Liver (tissue), 9 donors: ENCODE results near the gene VPS37D. TPM values are rescaled to one million over a fixed set of nuclear protein-coding genes. Genes with fewer than 3 reads are reported as not detected.

Experiments
- DNase-seq: peaks from one replicate; pipeline ENCODE4 v3.0.0-alpha.2; 2017; ENCODE audit warnings: low spot score
- H3K27ac ChIP-seq, 2 donors: one replicate each; pipeline ENCODE4 v1.7.0; 2013; ENCODE audit warnings: inconsistent platforms in 2 of 2, low read length in 2 of 2, control low read depth in 1 of 2, low read depth in 1 of 2, mild to moderate bottlenecking in 1 of 2
- H3K27me3 ChIP-seq, 4 donors: one replicate each; pipeline versions ENCODE4 v1.6.1 to v1.7.0; 2013; ENCODE audit warnings: low read length in 3 of 4, inconsistent platforms in 1 of 4, mild to moderate bottlenecking in 1 of 4, moderate library complexity in 1 of 4; ENCODE audit not compliant: control insufficient read depth in 4 of 4, insufficient read depth in 4 of 4
- H3K36me3 ChIP-seq, 4 donors: one replicate each; pipeline versions ENCODE4 v1.6.1 to v1.7.0; 2013; ENCODE audit warnings: low read length in 3 of 4, mild to moderate bottlenecking in 3 of 4, low read depth in 1 of 4, moderate library complexity in 1 of 4; ENCODE audit not compliant: control insufficient read depth in 4 of 4, insufficient read depth in 3 of 4
- H3K4me1 ChIP-seq, 4 donors: one replicate each; pipeline versions ENCODE4 v1.6.1 to v1.7.0; 2013; ENCODE audit warnings: low read length in 3 of 4, mild to moderate bottlenecking in 3 of 4, moderate library complexity in 1 of 4; ENCODE audit not compliant: control insufficient read depth in 4 of 4, insufficient read depth in 4 of 4
- H3K4me3 ChIP-seq, 3 donors: one replicate each; pipeline versions ENCODE4 v1.6.1 to v1.7.0; 2013; ENCODE audit warnings: low read length in 3 of 3, control low read depth in 1 of 3, low read depth in 1 of 3, mild to moderate bottlenecking in 1 of 3
- H3K9ac ChIP-seq, 2 donors: one replicate each; pipeline ENCODE4 v1.7.0; 2013; ENCODE audit warnings: low read length in 2 of 2, mild to moderate bottlenecking in 2 of 2, moderate library complexity in 2 of 2, control low read depth in 1 of 2, low read depth in 1 of 2
- H3K9me3 ChIP-seq, 4 donors: one replicate each; pipeline versions ENCODE4 v1.6.1 to v1.7.0; 2013; ENCODE audit warnings: low read length in 3 of 4; ENCODE audit not compliant: control insufficient read depth in 4 of 4
- EGR1 ChIP-seq, 2 donors: IDR thresholded peaks; 2 replicates each; pipeline ENCODE4 v1.6.1; 2016 to 2018; ENCODE audit warnings: antibody characterized with exemption in 2 of 2, low read depth in 2 of 2
- FOXA1 ChIP-seq: IDR thresholded peaks from 2 replicates; pipeline ENCODE4 v1.6.1; 2016; ENCODE audit warnings: antibody characterized with exemption
- FOXA2 ChIP-seq: IDR thresholded peaks from 2 replicates; pipeline ENCODE4 v1.6.1; 2016; ENCODE audit warnings: antibody characterized with exemption
- GABPA ChIP-seq, 2 donors: IDR thresholded peaks in 1 of 2; conservative IDR thresholded peaks in 1 of 2; 2 replicates each; pipeline ENCODE4 v1.6.1; 2016; ENCODE audit warnings: antibody characterized with exemption in 2 of 2, mild to moderate bottlenecking in 1 of 2, moderate library complexity in 1 of 2
- HNF4A ChIP-seq, 2 donors: conservative IDR thresholded peaks; 2 replicates each; pipeline ENCODE4 v1.6.1; 2016; ENCODE audit warnings: antibody characterized with exemption in 2 of 2, mild to moderate bottlenecking in 2 of 2
- HNF4G ChIP-seq: IDR thresholded peaks from 2 replicates; pipeline ENCODE4 v1.6.1; 2016; ENCODE audit warnings: antibody characterized with exemption
- JUND ChIP-seq, 2 donors: IDR thresholded peaks; 2 replicates each; pipeline ENCODE4 v1.6.1; 2016; ENCODE audit warnings: antibody characterized with exemption in 2 of 2
- RAD21 ChIP-seq, 2 donors: IDR thresholded peaks; 2 replicates each; pipeline ENCODE4 v1.6.1; 2016; ENCODE audit warnings: antibody characterized with exemption in 2 of 2, mild to moderate bottlenecking in 2 of 2
- RXRA ChIP-seq, 2 donors: IDR thresholded peaks; 2 replicates each; pipeline ENCODE4 v1.6.1; 2017 to 2018; ENCODE audit warnings: antibody characterized with exemption in 2 of 2, mild to moderate bottlenecking in 1 of 2
- SP1 ChIP-seq: IDR thresholded peaks from 2 replicates; pipeline ENCODE4 v1.6.1; 2018; ENCODE audit warnings: antibody characterized with exemption, mild to moderate bottlenecking
- TAF1 ChIP-seq: conservative IDR thresholded peaks from 2 replicates; pipeline ENCODE4 v1.6.1; 2016; ENCODE audit warnings: antibody characterized with exemption, mild to moderate bottlenecking
- YY1 ChIP-seq: IDR thresholded peaks from 2 replicates; pipeline ENCODE4 v1.6.1; 2016; ENCODE audit warnings: antibody characterized with exemption, mild to moderate bottlenecking
- WGBS: extraction: QIAGEN DNeasy Blood & Tissue Kit; methylation state at CpG from one replicate; pipeline ENCODE4 v1.1.7; 2013; 5-methylcytosine and 5-hydroxymethylcytosine counted together
- polyA plus RNA-seq, 2 donors: library from polyadenylated mRNA; stranded (reverse) in 1 of 2; unstranded in 1 of 2; fragments of 200-250 nt in 1 of 2; fragments of >200 nt in 1 of 2; fragmentation: Nextera tagmentation in 1 of 2; extraction: Ambion mirVana in 1 of 2; gene quantifications; one replicate each; pipeline versions ENCODE4 v1.2.1 to v1.2.3, GENCODE V29; 2013 to 2015
- total RNA-seq, 2 donors: library from RNA; depleted of rRNA; stranded (reverse); fragments of >200 nt; gene quantifications; one replicate each; pipeline ENCODE4 v1.2.3, GENCODE V29; 2014
- TF ChIP-seq, protein P1 (sequence below): IDR thresholded peaks from 2 replicates; pipeline ENCODE4 v1.6.1; 2016; ENCODE audit warnings: antibody characterized with exemption, mild to moderate bottlenecking
- TF ChIP-seq, protein P2 (sequence below): fragments of 150-350 bp; IDR thresholded peaks from 2 replicates; pipeline ENCODE4 v1.5.1; 2017; ENCODE audit warnings: improper control_type of control experiment, low read depth, low read length; ENCODE audit not compliant: missing input control
- TF ChIP-seq, protein P3 (sequence below): IDR thresholded peaks from 2 replicates; pipeline ENCODE4 v1.6.1; 2016; ENCODE audit warnings: antibody characterized with exemption
- TF ChIP-seq, protein P4 (sequence below): IDR thresholded peaks from 2 replicates; pipeline ENCODE4 v1.6.1; 2016; ENCODE audit warnings: antibody characterized with exemption
- donor health status: healthy.
- donor health status: healthy.
- donor health status: healthy.
- donor health status: healthy.
- donor health status: healthy.

The VPS37D gene
- total and polyA plus RNA-seq, 4 donors, result 0.38 to 3.3 (median 1.3) TPM

DNA sequence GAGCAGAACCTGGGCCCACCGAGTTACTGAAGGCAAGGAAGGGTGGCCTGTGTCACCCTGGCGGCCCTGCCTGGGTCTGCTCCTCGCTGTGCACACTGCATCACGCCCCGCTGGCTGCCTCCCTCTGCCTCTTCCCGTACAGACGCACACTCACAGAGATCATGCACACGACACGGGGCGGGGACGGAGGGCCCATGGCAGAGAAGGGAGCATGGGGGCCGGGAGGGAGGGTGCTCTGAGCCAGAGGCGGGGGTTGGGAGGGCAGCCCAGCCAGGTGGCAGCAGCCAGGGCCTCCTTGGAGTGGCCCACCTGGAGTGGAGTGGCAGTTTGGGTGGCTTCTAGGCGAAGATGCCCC, 32.4 kb downstream of the VPS37D start:
- 93% methylated on average over 14 of the region's 14 CpGs for WGBS
- DNase-seq, result no peak
- Histone ChIP-seq H3K27ac (no peak overlapping the region), H3K9me3 (no peaks in the 10 kb centered on the region), H3K4me3 (no peak overlapping the region), H3K4me1 (no peaks in the 10 kb centered on the region), H3K27me3 (no peaks in the 10 kb centered on the region), H3K9ac (no peak overlapping the region), H3K36me3 (peaks cover 6 to 45% (median 13%) of the 10 kb centered on the region in 4 donors)
- no peak for TF ChIP-seq RXRA (IDR thresholded peaks at IDR 0.05)

DNA sequence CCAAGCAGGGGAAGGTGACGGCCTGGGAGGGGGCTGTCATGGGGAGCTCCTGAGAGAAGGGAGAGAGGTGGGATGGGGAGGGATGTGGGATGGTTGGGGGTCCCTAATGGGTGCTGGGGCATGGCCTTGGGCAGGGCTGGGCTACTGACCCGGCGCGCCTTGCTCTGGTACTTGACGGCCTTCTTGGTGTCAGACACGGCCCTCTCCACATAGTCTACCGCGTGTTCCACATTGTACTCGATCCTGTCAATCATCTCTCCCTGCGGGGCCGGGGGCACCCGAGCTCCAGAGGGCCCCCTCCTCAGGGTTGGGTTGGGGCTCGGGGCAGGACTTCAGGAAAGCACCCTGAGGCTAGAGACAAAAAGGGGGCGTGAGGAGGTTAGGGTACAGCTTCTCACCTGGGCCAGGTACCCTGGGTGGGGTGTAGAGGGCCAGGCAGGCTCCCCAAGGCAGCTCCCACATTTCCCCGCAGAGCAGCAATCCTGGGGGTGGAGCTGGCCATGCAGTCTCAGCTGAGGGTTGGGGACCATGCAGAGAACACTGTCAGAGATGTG, 33.0 kb downstream of the VPS37D start:
- Histone ChIP-seq H3K27me3 (no peaks in the 10 kb centered on the region), H3K4me1 (no peaks in the 10 kb centered on the region), H3K4me3 (no peak overlapping the region), H3K36me3 (peaks cover 3 to 42% (median 13%) of the 10 kb centered on the region in 4 donors), H3K27ac (no peak overlapping the region), H3K9ac (no peak overlapping the region), H3K9me3 (no peaks in the 10 kb centered on the region)
- DNase-seq, result no peak
- TF ChIP-seq, protein P1, sequence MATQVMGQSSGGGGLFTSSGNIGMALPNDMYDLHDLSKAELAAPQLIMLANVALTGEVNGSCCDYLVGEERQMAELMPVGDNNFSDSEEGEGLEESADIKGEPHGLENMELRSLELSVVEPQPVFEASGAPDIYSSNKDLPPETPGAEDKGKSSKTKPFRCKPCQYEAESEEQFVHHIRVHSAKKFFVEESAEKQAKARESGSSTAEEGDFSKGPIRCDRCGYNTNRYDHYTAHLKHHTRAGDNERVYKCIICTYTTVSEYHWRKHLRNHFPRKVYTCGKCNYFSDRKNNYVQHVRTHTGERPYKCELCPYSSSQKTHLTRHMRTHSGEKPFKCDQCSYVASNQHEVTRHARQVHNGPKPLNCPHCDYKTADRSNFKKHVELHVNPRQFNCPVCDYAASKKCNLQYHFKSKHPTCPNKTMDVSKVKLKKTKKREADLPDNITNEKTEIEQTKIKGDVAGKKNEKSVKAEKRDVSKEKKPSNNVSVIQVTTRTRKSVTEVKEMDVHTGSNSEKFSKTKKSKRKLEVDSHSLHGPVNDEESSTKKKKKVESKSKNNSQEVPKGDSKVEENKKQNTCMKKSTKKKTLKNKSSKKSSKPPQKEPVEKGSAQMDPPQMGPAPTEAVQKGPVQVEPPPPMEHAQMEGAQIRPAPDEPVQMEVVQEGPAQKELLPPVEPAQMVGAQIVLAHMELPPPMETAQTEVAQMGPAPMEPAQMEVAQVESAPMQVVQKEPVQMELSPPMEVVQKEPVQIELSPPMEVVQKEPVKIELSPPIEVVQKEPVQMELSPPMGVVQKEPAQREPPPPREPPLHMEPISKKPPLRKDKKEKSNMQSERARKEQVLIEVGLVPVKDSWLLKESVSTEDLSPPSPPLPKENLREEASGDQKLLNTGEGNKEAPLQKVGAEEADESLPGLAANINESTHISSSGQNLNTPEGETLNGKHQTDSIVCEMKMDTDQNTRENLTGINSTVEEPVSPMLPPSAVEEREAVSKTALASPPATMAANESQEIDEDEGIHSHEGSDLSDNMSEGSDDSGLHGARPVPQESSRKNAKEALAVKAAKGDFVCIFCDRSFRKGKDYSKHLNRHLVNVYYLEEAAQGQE, result no peak
- TF ChIP-seq YY1 (no peak), TAF1 (no peak), HNF4A (conservative IDR thresholded peaks at IDR 0.05) (no peak), FOXA1 (no peak), EGR1 (IDR thresholded peaks at IDR 0.05; ENCODE audit: low read depth in 2 of 2) (no peak), RXRA (IDR thresholded peaks at IDR 0.05) (no peak), RAD21 (IDR thresholded peaks at IDR 0.05) (no peak), JUND (IDR thresholded peaks at IDR 0.05) (no peak), FOXA2 (no peak), GABPA (IDR thresholded peaks at IDR 0.05 in 1 of 2, conservative IDR thresholded peaks at IDR 0.05 in 1 of 2) (no peak), SP1 (no peak), HNF4G (no peak)
- TF ChIP-seq, protein P2, sequence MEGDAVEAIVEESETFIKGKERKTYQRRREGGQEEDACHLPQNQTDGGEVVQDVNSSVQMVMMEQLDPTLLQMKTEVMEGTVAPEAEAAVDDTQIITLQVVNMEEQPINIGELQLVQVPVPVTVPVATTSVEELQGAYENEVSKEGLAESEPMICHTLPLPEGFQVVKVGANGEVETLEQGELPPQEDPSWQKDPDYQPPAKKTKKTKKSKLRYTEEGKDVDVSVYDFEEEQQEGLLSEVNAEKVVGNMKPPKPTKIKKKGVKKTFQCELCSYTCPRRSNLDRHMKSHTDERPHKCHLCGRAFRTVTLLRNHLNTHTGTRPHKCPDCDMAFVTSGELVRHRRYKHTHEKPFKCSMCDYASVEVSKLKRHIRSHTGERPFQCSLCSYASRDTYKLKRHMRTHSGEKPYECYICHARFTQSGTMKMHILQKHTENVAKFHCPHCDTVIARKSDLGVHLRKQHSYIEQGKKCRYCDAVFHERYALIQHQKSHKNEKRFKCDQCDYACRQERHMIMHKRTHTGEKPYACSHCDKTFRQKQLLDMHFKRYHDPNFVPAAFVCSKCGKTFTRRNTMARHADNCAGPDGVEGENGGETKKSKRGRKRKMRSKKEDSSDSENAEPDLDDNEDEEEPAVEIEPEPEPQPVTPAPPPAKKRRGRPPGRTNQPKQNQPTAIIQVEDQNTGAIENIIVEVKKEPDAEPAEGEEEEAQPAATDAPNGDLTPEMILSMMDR, result no peak
- TF ChIP-seq, protein P3, sequence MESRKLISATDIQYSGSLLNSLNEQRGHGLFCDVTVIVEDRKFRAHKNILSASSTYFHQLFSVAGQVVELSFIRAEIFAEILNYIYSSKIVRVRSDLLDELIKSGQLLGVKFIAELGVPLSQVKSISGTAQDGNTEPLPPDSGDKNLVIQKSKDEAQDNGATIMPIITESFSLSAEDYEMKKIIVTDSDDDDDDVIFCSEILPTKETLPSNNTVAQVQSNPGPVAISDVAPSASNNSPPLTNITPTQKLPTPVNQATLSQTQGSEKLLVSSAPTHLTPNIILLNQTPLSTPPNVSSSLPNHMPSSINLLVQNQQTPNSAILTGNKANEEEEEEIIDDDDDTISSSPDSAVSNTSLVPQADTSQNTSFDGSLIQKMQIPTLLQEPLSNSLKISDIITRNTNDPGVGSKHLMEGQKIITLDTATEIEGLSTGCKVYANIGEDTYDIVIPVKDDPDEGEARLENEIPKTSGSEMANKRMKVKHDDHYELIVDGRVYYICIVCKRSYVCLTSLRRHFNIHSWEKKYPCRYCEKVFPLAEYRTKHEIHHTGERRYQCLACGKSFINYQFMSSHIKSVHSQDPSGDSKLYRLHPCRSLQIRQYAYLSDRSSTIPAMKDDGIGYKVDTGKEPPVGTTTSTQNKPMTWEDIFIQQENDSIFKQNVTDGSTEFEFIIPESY, result no peak
- TF ChIP-seq, protein P4, sequence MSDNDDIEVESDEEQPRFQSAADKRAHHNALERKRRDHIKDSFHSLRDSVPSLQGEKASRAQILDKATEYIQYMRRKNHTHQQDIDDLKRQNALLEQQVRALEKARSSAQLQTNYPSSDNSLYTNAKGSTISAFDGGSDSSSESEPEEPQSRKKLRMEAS, result no peak
- WGBS, result 95% methylated on average over 15 of the region's 15 CpGs
